ENCODE measurements around the gene SLC37A3. TPM values are rescaled to one million over a fixed set of nuclear protein-coding genes. Genes with fewer than 3 reads are reported as not detected.
"Not testable (repeated sequence)": the region's sequence is repeated elsewhere in the genome, so short reads cannot be mapped to it uniquely, and the experiment has no call there.

The SLC37A3 gene
- total RNA-seq, 6 experiments from 2014 or later: 9.5 to 22.2 (median 13.6) TPM

DNA sequence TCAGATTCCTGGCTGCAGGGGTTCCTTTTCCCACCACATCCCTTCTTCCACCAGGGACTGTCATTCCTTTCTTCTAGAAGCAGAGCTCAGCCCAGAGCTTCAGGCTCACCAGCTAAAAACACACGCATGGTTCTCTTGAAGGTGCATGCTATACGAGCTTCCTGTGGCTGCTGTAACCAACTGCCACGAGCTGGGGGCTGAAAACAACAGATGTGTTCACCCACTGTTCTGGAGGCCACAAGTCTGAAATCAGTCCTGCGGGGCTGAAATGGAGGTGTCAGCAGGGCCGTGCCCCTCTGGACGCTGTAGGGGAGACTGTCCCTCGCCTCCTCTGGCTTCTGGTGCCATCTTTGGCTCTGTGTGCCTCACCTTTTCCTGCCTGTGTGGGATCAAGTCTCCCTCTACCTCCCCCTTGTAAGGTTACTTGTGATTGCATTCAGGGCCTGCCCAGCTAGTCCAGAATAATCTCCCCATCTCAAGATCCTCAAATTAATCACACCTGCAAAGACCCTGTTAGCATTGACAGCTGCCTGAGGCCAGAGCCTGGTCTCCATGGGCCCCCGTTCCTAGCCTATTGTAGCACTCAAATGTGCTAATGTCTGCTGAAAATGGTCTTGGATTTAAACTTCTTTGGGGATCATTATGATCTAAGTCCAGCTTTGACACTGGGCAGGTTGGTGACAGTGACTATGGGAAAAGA, 19.3 kb upstream of the SLC37A3 start:
- Histone ChIP-seq H3K36me3 (no peaks in the 10 kb centered on the region), H3K9me3 (no peaks in the 10 kb centered on the region), H3K4me1 (no peaks in the 10 kb centered on the region), H3K27me3 (no peaks in the 10 kb centered on the region), H3K4me3 (no peak overlapping the region), H3K27ac (no peak overlapping the region)
- TF ChIP-seq, protein P1, sequence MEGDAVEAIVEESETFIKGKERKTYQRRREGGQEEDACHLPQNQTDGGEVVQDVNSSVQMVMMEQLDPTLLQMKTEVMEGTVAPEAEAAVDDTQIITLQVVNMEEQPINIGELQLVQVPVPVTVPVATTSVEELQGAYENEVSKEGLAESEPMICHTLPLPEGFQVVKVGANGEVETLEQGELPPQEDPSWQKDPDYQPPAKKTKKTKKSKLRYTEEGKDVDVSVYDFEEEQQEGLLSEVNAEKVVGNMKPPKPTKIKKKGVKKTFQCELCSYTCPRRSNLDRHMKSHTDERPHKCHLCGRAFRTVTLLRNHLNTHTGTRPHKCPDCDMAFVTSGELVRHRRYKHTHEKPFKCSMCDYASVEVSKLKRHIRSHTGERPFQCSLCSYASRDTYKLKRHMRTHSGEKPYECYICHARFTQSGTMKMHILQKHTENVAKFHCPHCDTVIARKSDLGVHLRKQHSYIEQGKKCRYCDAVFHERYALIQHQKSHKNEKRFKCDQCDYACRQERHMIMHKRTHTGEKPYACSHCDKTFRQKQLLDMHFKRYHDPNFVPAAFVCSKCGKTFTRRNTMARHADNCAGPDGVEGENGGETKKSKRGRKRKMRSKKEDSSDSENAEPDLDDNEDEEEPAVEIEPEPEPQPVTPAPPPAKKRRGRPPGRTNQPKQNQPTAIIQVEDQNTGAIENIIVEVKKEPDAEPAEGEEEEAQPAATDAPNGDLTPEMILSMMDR (IDR thresholded peaks at IDR 0.05): no peak
- no peak for TF ChIP-seq POLR2A (IDR thresholded peaks at IDR 0.05)
- WGBS (ENCODE audit: insufficient coverage, low coverage, low lambda C conversion rate, missing lambda C conversion rate): 100% methylated on average over 1 of the region's 8 CpGs
- DNase-seq (no peak), ATAC-seq (no peak)
- intact Hi-C loops (cut with DNase I): no loop called here

DNA sequence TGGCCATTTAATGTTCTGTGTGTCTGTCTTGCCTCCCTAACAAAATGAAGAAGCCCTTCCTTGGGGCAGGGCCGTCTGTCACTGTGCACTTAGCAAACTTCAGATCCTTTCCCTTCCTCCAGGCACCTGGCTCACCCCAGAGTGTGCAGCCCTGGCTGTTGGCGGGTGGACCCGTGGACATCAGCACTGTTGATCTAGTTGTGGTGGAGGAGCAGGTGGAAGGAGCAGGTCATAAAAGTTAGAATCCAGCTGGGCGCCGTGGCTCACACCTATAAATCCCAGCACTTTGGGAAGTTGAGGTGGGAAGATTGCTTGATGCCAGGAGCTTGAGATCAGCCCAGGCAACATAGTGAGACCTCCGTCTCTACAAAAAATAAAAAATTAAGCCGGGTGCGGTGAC, 18.2 kb upstream of the SLC37A3 start:
- no peak overlapping the region for H3K4me3 ChIP-seq
- DNase-seq (no peak), ATAC-seq (no peak)
- H3K9me3 ChIP-seq: no peaks in the 10 kb centered on the region
- H3K27me3 ChIP-seq: no peaks in the 10 kb centered on the region
- H3K27ac ChIP-seq: no peak overlapping the region
- TF ChIP-seq POLR2A (IDR thresholded peaks at IDR 0.05): no peak
- TF ChIP-seq, protein P1 (IDR thresholded peaks at IDR 0.05): no peak
- intact Hi-C loops (cut with DNase I): no loop called here
- no peaks in the 10 kb centered on the region for H3K4me1 ChIP-seq
- H3K36me3 ChIP-seq: no peaks in the 10 kb centered on the region
- WGBS (ENCODE audit: insufficient coverage, low coverage, low lambda C conversion rate, missing lambda C conversion rate): 74% methylated on average over 4 of the region's 8 CpGs

DNA sequence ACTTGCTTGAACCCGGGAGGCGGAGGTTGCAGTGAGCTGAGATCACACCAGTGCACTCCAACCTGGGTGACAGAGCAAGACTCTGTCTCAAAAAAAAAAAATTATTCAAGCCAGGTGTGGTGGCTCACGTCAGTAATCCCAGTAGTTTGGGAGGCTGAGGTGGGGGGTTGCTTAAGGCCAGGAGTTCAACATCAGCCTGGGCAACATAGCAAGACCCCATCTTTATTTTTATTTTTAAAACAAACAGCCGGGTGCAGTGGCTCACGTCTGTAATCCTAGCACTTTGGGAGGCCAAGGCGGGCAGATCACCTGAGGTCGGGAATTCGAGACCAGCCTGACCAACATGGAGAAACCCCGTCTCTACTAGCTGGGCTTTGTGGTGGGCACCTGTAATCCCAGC, 17.5 kb upstream of the SLC37A3 start:
- intact Hi-C loops (cut with DNase I); DNase-seq; H3K36me3 ChIP-seq; H3K27me3 ChIP-seq; H3K4me3 ChIP-seq; ATAC-seq; H3K4me1 ChIP-seq; H3K9me3 ChIP-seq; H3K27ac ChIP-seq: not testable (repeated sequence)
- WGBS (ENCODE audit: insufficient coverage, low coverage, low lambda C conversion rate, missing lambda C conversion rate): 93% methylated on average over 8 of the region's 9 CpGs

DNA sequence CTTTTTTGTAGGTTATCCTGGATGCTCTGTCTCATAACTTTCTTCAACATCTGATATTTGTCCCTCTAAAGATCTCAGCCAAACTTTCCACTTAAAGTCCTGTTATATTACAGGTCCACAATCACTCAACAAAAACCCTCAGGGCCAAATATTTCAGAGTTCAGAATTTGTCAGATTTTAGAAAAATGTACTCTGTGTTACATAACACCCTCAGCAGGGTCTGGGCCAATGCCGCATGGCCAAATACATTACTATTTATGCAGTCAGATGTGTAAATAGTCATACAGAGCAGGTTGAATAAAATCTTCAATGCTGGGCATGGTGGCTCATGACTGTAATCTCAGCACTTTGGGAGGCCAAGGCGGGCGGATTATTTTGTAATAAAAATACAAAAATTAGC, 17.0 kb upstream of the SLC37A3 start:
- H3K4me1 ChIP-seq: no peaks in the 10 kb centered on the region
- no peaks in the 10 kb centered on the region for H3K27me3 ChIP-seq
- H3K9me3 ChIP-seq: no peaks in the 10 kb centered on the region
- DNase-seq: no peak
- 90% methylated on average over 3 of the region's 3 CpGs for WGBS (ENCODE audit: insufficient coverage, low coverage, low lambda C conversion rate, missing lambda C conversion rate)
- no peak overlapping the region for H3K4me3 ChIP-seq
- no peak overlapping the region for H3K27ac ChIP-seq
- TF ChIP-seq, protein P1 (IDR thresholded peaks at IDR 0.05): no peak
- no peaks in the 10 kb centered on the region for H3K36me3 ChIP-seq
- no peak for ATAC-seq
- intact Hi-C loops (cut with DNase I): no loop called here

DNA sequence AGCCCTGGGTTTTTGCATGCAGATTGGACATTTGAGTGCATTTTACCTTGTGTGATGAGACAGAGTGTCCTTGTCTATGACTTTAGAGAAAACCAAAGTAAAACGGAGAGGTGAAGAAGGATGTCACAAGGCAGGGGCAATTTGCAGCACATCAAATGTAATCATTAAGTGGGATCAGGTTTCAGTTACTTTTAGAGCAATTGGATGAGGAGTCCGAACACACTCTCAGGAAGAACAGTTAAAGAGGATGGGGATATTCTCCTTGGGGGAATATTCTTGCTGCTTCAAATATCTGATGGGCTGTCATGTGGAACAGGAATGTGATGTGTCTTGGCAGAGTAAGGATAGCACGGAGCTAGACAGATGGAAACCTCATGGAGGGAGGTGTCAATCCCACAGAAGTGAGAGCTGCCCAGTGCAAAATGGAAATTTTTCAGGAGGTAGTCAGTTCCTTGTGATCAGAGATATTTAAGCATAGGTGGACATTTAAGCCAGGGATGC, 6.3 kb upstream of the SLC37A3 start:
- no peak for DNase-seq
- Histone ChIP-seq H3K9me3 (no peaks in the 10 kb centered on the region), H3K27me3 (no peaks in the 10 kb centered on the region), H3K4me3 (no peak overlapping the region), H3K36me3 (no peaks in the 10 kb centered on the region), H3K4me1 (no peaks in the 10 kb centered on the region), H3K27ac (no peak overlapping the region)
- no peak for ATAC-seq
- no peak for TF ChIP-seq POLR2A (IDR thresholded peaks at IDR 0.05)
- TF ChIP-seq, protein P1 (IDR thresholded peaks at IDR 0.05): no peak
- intact Hi-C loops (cut with DNase I): no loop called here
- WGBS (ENCODE audit: insufficient coverage, low coverage, low lambda C conversion rate, missing lambda C conversion rate): 67% methylated on average over 3 of the region's 3 CpGs
